Mesenchymal stem cell (in vitro differentiated cells and primary cell): ENCODE data around the gene GBGT1.

Experiments used
- DNase-seq: peaks from one replicate; pipeline ENCODE4 v3.0.0-alpha.2; 2013
- H2AFZ ChIP-seq: one replicate; pipeline ENCODE4 v1.6.1; 2013; ENCODE audit warnings: low read depth, mild to moderate bottlenecking, control low read depth, inconsistent platforms, low read length, moderate library complexity
- H2AK5ac ChIP-seq: 2 replicates; pipeline ENCODE4 v1.6.1; 2013; ENCODE audit warnings: low read length, moderate library complexity, mild to moderate bottlenecking, inconsistent platforms; ENCODE audit not compliant: severe bottlenecking
- H2BK120ac ChIP-seq: one replicate; pipeline ENCODE4 v1.6.1; 2013; ENCODE audit warnings: low read depth, mild to moderate bottlenecking, inconsistent platforms, low read length, moderate library complexity
- H2BK12ac ChIP-seq, 2 experiments: one replicate each; pipeline ENCODE4 v1.6.1; 2013; ENCODE audit warnings: inconsistent platforms in 2 of 2, low read length in 2 of 2, mild to moderate bottlenecking in 2 of 2, moderate library complexity in 2 of 2, control low read depth in 1 of 2
- H2BK15ac ChIP-seq: one replicate; pipeline ENCODE4 v1.6.1; 2013; ENCODE audit warnings: mild to moderate bottlenecking, low read depth, inconsistent platforms; ENCODE audit not compliant: poor library complexity, severe bottlenecking
- H2BK5ac ChIP-seq: 2 replicates; pipeline ENCODE4 v1.6.1; 2013; ENCODE audit warnings: low read depth, mild to moderate bottlenecking, low read length, control low read depth, inconsistent platforms; ENCODE audit not compliant: poor library complexity, severe bottlenecking
- H3K14ac ChIP-seq, 2 experiments: one replicate each; pipeline ENCODE4 v1.6.1; 2013; ENCODE audit warnings: inconsistent platforms in 2 of 2, low read length in 2 of 2, control low read depth in 1 of 2, mild to moderate bottlenecking in 1 of 2, moderate library complexity in 1 of 2
- H3K18ac ChIP-seq, 2 experiments: one replicate each; pipeline ENCODE4 v1.6.1; 2013; ENCODE audit warnings: inconsistent platforms in 2 of 2, low read length in 2 of 2, control low read depth in 1 of 2, low read depth in 1 of 2, mild to moderate bottlenecking in 1 of 2
- H3K23ac ChIP-seq, 2 experiments: one replicate each; pipeline ENCODE4 v1.6.1; 2013; ENCODE audit warnings: inconsistent platforms in 2 of 2, low read length in 2 of 2, mild to moderate bottlenecking in 2 of 2, moderate library complexity in 2 of 2, control low read depth in 1 of 2
- H3K27ac ChIP-seq: 2 replicates; pipeline ENCODE4 v1.5.1; 2013; ENCODE audit warnings: mild to moderate bottlenecking, moderate library complexity, low read length, control low read depth, inconsistent platforms; ENCODE audit not compliant: poor library complexity, severe bottlenecking
- H3K27me3 ChIP-seq, 2 experiments: 2 replicates each; pipeline versions ENCODE4 v1.6.1 to v1.7.0; 2013; ENCODE audit warnings: low read length in 2 of 2, mild to moderate bottlenecking in 2 of 2, moderate library complexity in 2 of 2, control low read depth in 1 of 2, inconsistent platforms in 1 of 2; ENCODE audit not compliant: control insufficient read depth in 1 of 2, insufficient read depth in 1 of 2
- H3K36me3 ChIP-seq, 2 experiments: 2 replicates each; pipeline versions ENCODE4 v1.6.1 to v1.7.0; 2013; ENCODE audit warnings: low read length in 2 of 2, control low read depth in 1 of 2, inconsistent platforms in 1 of 2, low read depth in 1 of 2, mild to moderate bottlenecking in 1 of 2; ENCODE audit not compliant: insufficient read depth in 2 of 2, control insufficient read depth in 1 of 2
- H3K4ac ChIP-seq, 2 experiments: one replicate each; pipeline ENCODE4 v1.6.1; 2013; ENCODE audit warnings: inconsistent platforms in 2 of 2, low read length in 2 of 2, mild to moderate bottlenecking in 2 of 2, moderate library complexity in 2 of 2, control low read depth in 1 of 2, low read depth in 1 of 2
- H3K4me1 ChIP-seq: 2 replicates; pipeline ENCODE4 v1.6.1; 2013; ENCODE audit warnings: low read depth, low read length, control low read depth; ENCODE audit not compliant: control insufficient read depth, insufficient read depth
- H3K4me2 ChIP-seq: 2 replicates; pipeline ENCODE4 v1.6.1; 2013; ENCODE audit warnings: low read length, mild to moderate bottlenecking, inconsistent platforms; ENCODE audit not compliant: poor library complexity, severe bottlenecking
- H3K4me3 ChIP-seq, 2 experiments: 2 replicates each; pipeline versions ENCODE4 v1.5.1 to v1.7.0; 2013; ENCODE audit warnings: low read length in 2 of 2, mild to moderate bottlenecking in 2 of 2, control low read depth in 1 of 2, low read depth in 1 of 2; ENCODE audit not compliant: insufficient read depth in 1 of 2
- H3K79me1 ChIP-seq: replicated peaks from 2 replicates; pipeline ENCODE4 v1.6.1; 2013; ENCODE audit warnings: mild to moderate bottlenecking, control low read depth, low read length, inconsistent platforms; ENCODE audit not compliant: poor library complexity, severe bottlenecking
- H3K9ac ChIP-seq: 2 replicates; pipeline ENCODE4 v1.7.0; 2013; ENCODE audit warnings: mild to moderate bottlenecking, low read length, moderate library complexity
- H3K9me3 ChIP-seq: 2 replicates; pipeline ENCODE4 v1.7.0; 2013; ENCODE audit warnings: mild to moderate bottlenecking, low read length; ENCODE audit not compliant: control insufficient read depth
- H4K8ac ChIP-seq: one replicate; pipeline ENCODE4 v1.6.1; 2013; ENCODE audit warnings: inconsistent platforms, mild to moderate bottlenecking, low read length, moderate library complexity
- H4K91ac ChIP-seq: one replicate; pipeline ENCODE4 v1.6.1; 2013; ENCODE audit warnings: mild to moderate bottlenecking, low read length, inconsistent platforms
- WGBS: methylation state at CpG from one replicate; pipeline ENCODE4 v1.1.7; 2013; ENCODE audit warnings: mixed read lengths; 5-methylcytosine and 5-hydroxymethylcytosine counted together

GBGT1 gene

GRCh38 chr9:133200631-133201030, 36.9 kb upstream of the GBGT1 start:
- no peak overlapping the region for H3K4ac ChIP-seq
- peaks cover 18 to 55% of the 10 kb centered on the region in 2 experiments for H3K27me3 ChIP-seq
- no peak for DNase-seq
- H2BK15ac ChIP-seq, result no peak overlapping the region
- H3K9me3 ChIP-seq, result no peaks in the 10 kb centered on the region
- no peaks in the 10 kb centered on the region for H3K36me3 ChIP-seq
- H4K8ac ChIP-seq, result no peak overlapping the region
- H4K91ac ChIP-seq, result no peak overlapping the region
- H2AK5ac ChIP-seq, result no peak overlapping the region
- H3K4me3 ChIP-seq, result no peak overlapping the region
- no peak overlapping the region for H3K4me2 ChIP-seq
- no peak overlapping the region for H3K9ac ChIP-seq
- no peak overlapping the region for H3K18ac ChIP-seq
- 87% methylated on average over 15 of the region's 17 CpGs for WGBS
- no peak overlapping the region for H2BK5ac ChIP-seq
- H3K14ac ChIP-seq, result no peak overlapping the region
- no peak overlapping the region for H2BK12ac ChIP-seq
- no peak overlapping the region for H2AFZ ChIP-seq
- H3K27ac ChIP-seq, result no peak overlapping the region
- H3K4me1 ChIP-seq, result no peaks in the 10 kb centered on the region
- H3K79me1 ChIP-seq, result no peaks in the 10 kb centered on the region
- H3K23ac ChIP-seq, result no peak overlapping the region
- H2BK120ac ChIP-seq, result no peak overlapping the region

GRCh38 chr9:133199648-133200321, 36.1 kb upstream of the GBGT1 start:
- H3K14ac ChIP-seq, result no peak overlapping the region
- no peaks in the 10 kb centered on the region for H3K36me3 ChIP-seq
- H2AK5ac ChIP-seq, result no peak overlapping the region
- H3K9me3 ChIP-seq, result peaks cover 7% of the 10 kb centered on the region
- no peak overlapping the region for H3K23ac ChIP-seq
- H3K27me3 ChIP-seq, result peaks cover 18 to 53% of the 10 kb centered on the region in 2 experiments
- H3K4me2 ChIP-seq, result no peak overlapping the region
- no peaks in the 10 kb centered on the region for H3K79me1 ChIP-seq
- no peaks in the 10 kb centered on the region for H3K4me1 ChIP-seq
- no peak overlapping the region for H2BK120ac ChIP-seq
- no peak overlapping the region for H3K27ac ChIP-seq
- 82% methylated on average over 44 of the region's 44 CpGs for WGBS
- H4K8ac ChIP-seq, result no peak overlapping the region
- H2BK15ac ChIP-seq, result no peak overlapping the region
- no peak overlapping the region for H2BK5ac ChIP-seq
- no peak overlapping the region for H4K91ac ChIP-seq
- H2BK12ac ChIP-seq, result no peak overlapping the region
- no peak overlapping the region for H3K4ac ChIP-seq
- H3K18ac ChIP-seq, result no peak overlapping the region
- no peak overlapping the region for H2AFZ ChIP-seq
- H3K4me3 ChIP-seq, result peak overlapping the region in 1 of 2 experiments; percentile 70
- no peak for DNase-seq
- peak overlapping the region; percentile 66 for H3K9ac ChIP-seq

GRCh38 chr9:133195029-133195428, 31.3 kb upstream of the GBGT1 start:
- DNase-seq, result no peak
- Histone ChIP-seq H3K36me3 (no peaks in the 10 kb centered on the region), H2BK5ac (no peak overlapping the region), H3K9me3 (peaks cover 15% of the 10 kb centered on the region), H3K4me2 (no peak overlapping the region), H2BK120ac (no peak overlapping the region), H2AK5ac (no peak overlapping the region), H3K4me3 (no peak overlapping the region), H2BK15ac (no peak overlapping the region), H3K4ac (no peak overlapping the region), H2BK12ac (no peak overlapping the region), H2AFZ (no peak overlapping the region), H3K79me1 (no peaks in the 10 kb centered on the region), H3K14ac (no peak overlapping the region), H3K4me1 (peaks cover 2% of the 10 kb centered on the region), H3K27ac (no peak overlapping the region), H3K23ac (no peak overlapping the region), H4K91ac (no peak overlapping the region), H3K27me3 (peaks cover 9 to 21% of the 10 kb centered on the region in 2 experiments), H3K9ac (no peak overlapping the region), H3K18ac (no peak overlapping the region), H4K8ac (no peak overlapping the region)

GRCh38 chr9:133194597-133194996, 30.9 kb upstream of the GBGT1 start:
- no peaks in the 10 kb centered on the region for H3K79me1 ChIP-seq
- peaks cover 15% of the 10 kb centered on the region for H3K9me3 ChIP-seq
- H3K4me2 ChIP-seq, result no peak overlapping the region
- H3K23ac ChIP-seq, result no peak overlapping the region
- H4K8ac ChIP-seq, result no peak overlapping the region
- no peak overlapping the region for H2BK15ac ChIP-seq
- no peak overlapping the region for H2BK120ac ChIP-seq
- 61% methylated on average over 3 of the region's 4 CpGs for WGBS
- no peak overlapping the region for H3K4ac ChIP-seq
- no peak overlapping the region for H2AFZ ChIP-seq
- no peak overlapping the region for H2BK5ac ChIP-seq
- H3K4me1 ChIP-seq, result peaks cover 2% of the 10 kb centered on the region
- H3K9ac ChIP-seq, result no peak overlapping the region
- H3K27me3 ChIP-seq, result peaks cover 9 to 23% of the 10 kb centered on the region in 2 experiments
- H3K27ac ChIP-seq, result no peak overlapping the region
- no peak overlapping the region for H3K18ac ChIP-seq
- H3K4me3 ChIP-seq, result no peak overlapping the region
- H3K14ac ChIP-seq, result no peak overlapping the region
- H2BK12ac ChIP-seq, result no peak overlapping the region
- DNase-seq, result no peak
- H2AK5ac ChIP-seq, result no peak overlapping the region
- H3K36me3 ChIP-seq, result no peaks in the 10 kb centered on the region
- H4K91ac ChIP-seq, result no peak overlapping the region
